GM12878 (cell line): ENCODE measurements around the gene DDR2. TPM values are rescaled to one million over a fixed set of nuclear protein-coding genes. Genes with fewer than 3 reads are reported as not detected.

Source experiments
- ATAC-seq: fragments of 200-7000 bp; cut with Tn5 transposase; 3 replicates; pipeline ENCODE4 v1.9.1; 2020; ENCODE audit warnings: mild to moderate bottlenecking, moderate library complexity
- BruUV-seq: library from RNA; stranded (reverse); fragments of 400-500 nt; replicated peaks from 2 replicates; lab custom pipeline; 2021; lab: Mats Ljungman, UMichigan
- CTCF ChIA-PET: fragments of 300-600 bp; sonication (Branson Sonifier 250); formaldehyde crosslinking; extraction: SDS; loops from one replicate; lab custom pipeline; 2021; ENCODE audit warnings: inconsistent platforms; lab: Yijun Ruan, JAX
- POLR2A ChIA-PET: fragments of 350-600 bp; formaldehyde crosslinking; extraction: SDS; loops from one replicate; lab custom pipeline; 2021; ENCODE audit warnings: inconsistent platforms; lab: Charles Lee
- RAD21 ChIA-PET: fragments of 300-600 bp; sonication (Branson Sonifier 250); formaldehyde crosslinking; loops from one replicate; lab custom pipeline; 2023; ENCODE audit warnings: antibody characterized with exemption; ENCODE audit not compliant: unreplicated experiment; lab: Charles Lee
- SMC1A ChIA-PET: fragments of 300-600 bp; sonication (Branson Sonifier 250); formaldehyde crosslinking; loops from one replicate; lab custom pipeline; 2023; ENCODE audit not compliant: unreplicated experiment, uncharacterized antibody; lab: Charles Lee
- DNase-seq: peaks from one replicate; pipeline ENCODE4 v3.0.0-alpha.2; 2011; ENCODE audit warnings: low read depth, low spot score
- FAIRE-seq: peaks from 3 replicates; lab custom pipeline; 2011; peaks lifted over from hg19 to GRCh38; lab: Jason Lieb, UNC
- H2AFZ ChIP-seq: 2 replicates; pipeline ENCODE4 v1.6.0; 2011; ENCODE audit warnings: low read depth, low read length, control low read depth; ENCODE audit not compliant: control insufficient read depth
- H3K27ac ChIP-seq: 2 replicates; pipeline ENCODE4 v1.5.1; 2011; ENCODE audit warnings: control low read depth; ENCODE audit not compliant: control insufficient read depth, insufficient read depth
- H3K27me3 ChIP-seq, 2 experiments: replicated peaks in 1 of 2; 2 replicates each; pipeline versions ENCODE4 v1.6.0 to v1.6.1; 2011; ENCODE audit warnings: low read length in 1 of 2; ENCODE audit not compliant: control insufficient read depth in 2 of 2, insufficient read depth in 2 of 2
- H3K36me3 ChIP-seq, 2 experiments: 2 replicates each; pipeline ENCODE4 v1.5.1; 2011; ENCODE audit warnings: low read length in 1 of 2; ENCODE audit not compliant: control insufficient read depth in 2 of 2, insufficient read depth in 2 of 2
- H3K4me1 ChIP-seq: 2 replicates; pipeline ENCODE4 v1.6.1; 2011; ENCODE audit warnings: mild to moderate bottlenecking, low read length, moderate library complexity, mixed read lengths; ENCODE audit not compliant: control insufficient read depth, insufficient read depth
- H3K4me2 ChIP-seq: 2 replicates; pipeline ENCODE4 v1.6.0; 2011; ENCODE audit warnings: control low read depth; ENCODE audit not compliant: control insufficient read depth, insufficient read depth
- H3K4me3 ChIP-seq: fragments of 200-600 bp; sonication (generic); 2 replicates; pipeline ENCODE4 v1.5.1; 2016
- H3K79me2 ChIP-seq: 2 replicates; pipeline ENCODE4 v1.6.0; 2011; ENCODE audit warnings: low read length; ENCODE audit not compliant: control insufficient read depth, insufficient read depth
- H3K9ac ChIP-seq: 2 replicates; pipeline ENCODE4 v1.8.0; 2011; ENCODE audit warnings: low read length, control low read depth, mixed read lengths; ENCODE audit not compliant: control insufficient read depth, insufficient read depth
- H3K9me3 ChIP-seq: replicated peaks from 3 replicates; pipeline ENCODE4 v1.5.1; 2011; ENCODE audit warnings: mild to moderate bottlenecking, low read length; ENCODE audit not compliant: control insufficient read depth, insufficient read depth
- H4K20me1 ChIP-seq: 2 replicates; pipeline ENCODE4 v1.6.0; 2011; ENCODE audit not compliant: control insufficient read depth, insufficient read depth
- ATF2 ChIP-seq: IDR thresholded peaks from 2 replicates; pipeline ENCODE4 v1.6.1; 2012; ENCODE audit warnings: low read length, inconsistent platforms
- ATF7 ChIP-seq: fragments of 450-650 bp; IDR thresholded peaks from 2 replicates; pipeline ENCODE4 v1.6.1; 2016; ENCODE audit warnings: low read depth, mild to moderate bottlenecking
- CREM ChIP-seq: IDR thresholded peaks from 2 replicates; pipeline ENCODE4 v1.6.1; 2014; ENCODE audit warnings: antibody characterized with exemption, low read depth
- IRF4 ChIP-seq: IDR thresholded peaks from 2 replicates; pipeline ENCODE4 v1.6.1; 2011; ENCODE audit warnings: low read depth, low read length
- JUNB ChIP-seq: IDR thresholded peaks from 2 replicates; pipeline ENCODE4 v1.6.1; 2016; ENCODE audit warnings: antibody characterized with exemption, mild to moderate bottlenecking
- MLLT1 ChIP-seq: fragments of 450-650 bp; IDR thresholded peaks from 2 replicates; pipeline ENCODE4 v1.6.1; 2016; ENCODE audit warnings: mild to moderate bottlenecking
- MXI1 ChIP-seq: fragments of 150-350 bp; IDR thresholded peaks from 2 replicates; pipeline ENCODE4 v1.6.1; 2011; ENCODE audit warnings: low read depth, mild to moderate bottlenecking, inconsistent platforms, low read length, improper control_type of control experiment
- NKRF ChIP-seq: fragments of 450-650 bp; conservative IDR thresholded peaks from 2 replicates; pipeline ENCODE4 v1.6.1; 2017; ENCODE audit warnings: mild to moderate bottlenecking, moderate library complexity
- NRF1 ChIP-seq: conservative IDR thresholded peaks from 2 replicates; pipeline ENCODE4 v1.6.1; 2011; ENCODE audit warnings: mild to moderate bottlenecking, low read depth, low read length, improper control_type of control experiment
- PKNOX1 ChIP-seq: fragments of 450-650 bp; IDR thresholded peaks from 2 replicates; pipeline ENCODE4 v1.6.1; 2016; ENCODE audit warnings: mild to moderate bottlenecking
- RUNX3 ChIP-seq: IDR thresholded peaks from 2 replicates; pipeline ENCODE4 v1.6.1; 2012; ENCODE audit warnings: low read length, inconsistent platforms
- SIX5 ChIP-seq: IDR thresholded peaks from 2 replicates; pipeline ENCODE4 v1.6.1; 2011; ENCODE audit warnings: mild to moderate bottlenecking, low read depth, low read length, moderate library complexity; ENCODE audit not compliant: severe bottlenecking
- SUPT20H ChIP-seq: IDR thresholded peaks from 2 replicates; pipeline ENCODE4 v1.6.1; 2011; ENCODE audit warnings: low read depth, mild to moderate bottlenecking, low read length, moderate library complexity, borderline replicate concordance; ENCODE audit not compliant: control insufficient read depth
- ZNF24 ChIP-seq: fragments of 450-650 bp; IDR thresholded peaks from 2 replicates; pipeline ENCODE4 v1.6.1; 2017; ENCODE audit warnings: antibody characterized with exemption, mild to moderate bottlenecking
- ZNF622 ChIP-seq: fragments of 450-650 bp; IDR thresholded peaks from 2 replicates; pipeline ENCODE4 v1.6.1; 2017; ENCODE audit warnings: mild to moderate bottlenecking, inconsistent platforms
- WGBS: methylation state at CpG from one replicate; pipeline ENCODE4 v1.1.6; 2016; ENCODE audit warnings: low lambda C conversion rate; ENCODE audit not compliant: insufficient replicate concordance, insufficient coverage; ENCODE audit errors: missing lambda C conversion rate; 5-methylcytosine and 5-hydroxymethylcytosine counted together
- in situ Hi-C: fragments of 300-500 bp; cut with MboI; formaldehyde crosslinking; loops from 9 replicates; pipeline ENCODE4 v1.14.3; 2018; ENCODE audit warnings: mixed read lengths
- intact Hi-C: fragments of 100-400 bp; cut with micrococcal nuclease; formaldehyde crosslinking; loops from one replicate; pipeline ENCODE4 v1.14.2; 2022; ENCODE audit not compliant: unreplicated experiment
- polyA plus RNA-seq, 11 experiments: library from polyadenylated mRNA; depleted of rRNA in 4 of 11; unstranded in 6 of 11; stranded (reverse) in 5 of 11; fragments of >200 nt; fragmentation: Nextera tagmentation in 4 of 11; fragmentation: Illumina TruSeq in 1 of 11; extraction: Ambion mirVana in 4 of 11; extraction: Trizol in 1 of 11; gene quantifications; 1 replicate in 1 of 11; 2 replicates in 10 of 11; pipeline versions ENCODE4 v1.2.1 to v1.2.3, GENCODE V29; 2011 to 2016; ENCODE audit warnings: inconsistent platforms in 2 of 11, missing spikeins in 2 of 11, low read depth in 1 of 11
- total RNA-seq, 4 experiments: library from RNA; depleted of rRNA in 3 of 4; stranded (reverse); fragments of >200 nt in 3 of 4; fragmentation: Illumina TruSeq in 1 of 4; extraction: Trizol in 1 of 4; gene quantifications; 2 replicates each; pipeline versions ENCODE4 v1.2.1 to v1.2.3, GENCODE V29; 2013 to 2021
- TF ChIP-seq, protein P1 (sequence below): IDR thresholded peaks from 2 replicates; pipeline ENCODE4 v1.6.1; 2011; ENCODE audit warnings: low read depth, mild to moderate bottlenecking, low read length, moderate library complexity, borderline replicate concordance; ENCODE audit errors: extremely low read depth
- TF ChIP-seq, protein P2 (sequence below): fragments of 450-650 bp; IDR thresholded peaks from 2 replicates; pipeline ENCODE4 v1.6.1; 2017; ENCODE audit warnings: low read depth, mild to moderate bottlenecking, moderate library complexity

DDR2 gene
- total and polyA plus RNA-seq, 10 of the 15 experiments (the other 5 are each of a cell fraction or from before 2014, with no cell fraction given) = 1.9 to 8.8 (median 5.5) TPM

- H3K79me2 ChIP-seq = no peaks in the 10 kb centered on the region
- H3K36me3 ChIP-seq = no peaks in the 10 kb centered on the region
- in situ Hi-C loops (no loop called here), intact Hi-C loops (no loop called here)
- H3K4me1 ChIP-seq = peaks cover 11% of the 10 kb centered on the region
- ChIA-PET POLR2A (no interaction called here), RAD21 (interaction anchor here (1.2 kb wide), 1 partner anchor 47 kb away, joined by 3 read pairs; no protein-coding TSS in a partner anchor), SMC1A (no interaction called here), CTCF (interaction anchor here (1.4 kb wide), 1 partner anchor 120 kb away, joined by 3 read pairs; no protein-coding TSS in a partner anchor)
- DNase-seq (peak; percentile 62), FAIRE-seq (peak; percentile 91), ATAC-seq (peak; percentile 96)
- peak overlapping the region; percentile 21 for H3K4me2 ChIP-seq
- H3K27ac ChIP-seq = peak overlapping the region; percentile 50; the same call in 1 of the 2 replicates
- H3K27me3 ChIP-seq = no peaks in the 10 kb centered on the region
- H2AFZ ChIP-seq = no peak overlapping the region
- 0% methylated on average over 3 of the region's 3 CpGs for WGBS
- no TSS peak for BruUV-seq
- H3K9me3 ChIP-seq = no peaks in the 10 kb centered on the region
- H3K9ac ChIP-seq = no peak overlapping the region
- H3K4me3 ChIP-seq = no peak overlapping the region; the same call in 1 of the 2 replicates
- no peaks in the 10 kb centered on the region for H4K20me1 ChIP-seq
- TF ChIP-seq MXI1 (no peak), SIX5 (no peak), ATF7 (peak; percentile 56), CREM (peak; percentile 43; the same call in 1 of the 2 replicates), PKNOX1 (0 out of 2 replicates have a peak, but pooled peaks have one; percentile 6), SUPT20H (no peak), RUNX3 (peak; percentile 69), IRF4 (peak; percentile 56), MLLT1 (no peak), ATF2 (0 out of 2 replicates have a peak, but pooled peaks have one; percentile 40), NRF1 (no peak), NKRF (no peak), ZNF24 (peak; percentile 69), ZNF622 (no peak), JUNB (peak; percentile 65)
- TF ChIP-seq, protein P1, sequence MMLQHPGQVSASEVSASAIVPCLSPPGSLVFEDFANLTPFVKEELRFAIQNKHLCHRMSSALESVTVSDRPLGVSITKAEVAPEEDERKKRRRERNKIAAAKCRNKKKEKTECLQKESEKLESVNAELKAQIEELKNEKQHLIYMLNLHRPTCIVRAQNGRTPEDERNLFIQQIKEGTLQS = no peak
- TF ChIP-seq, protein P2, sequence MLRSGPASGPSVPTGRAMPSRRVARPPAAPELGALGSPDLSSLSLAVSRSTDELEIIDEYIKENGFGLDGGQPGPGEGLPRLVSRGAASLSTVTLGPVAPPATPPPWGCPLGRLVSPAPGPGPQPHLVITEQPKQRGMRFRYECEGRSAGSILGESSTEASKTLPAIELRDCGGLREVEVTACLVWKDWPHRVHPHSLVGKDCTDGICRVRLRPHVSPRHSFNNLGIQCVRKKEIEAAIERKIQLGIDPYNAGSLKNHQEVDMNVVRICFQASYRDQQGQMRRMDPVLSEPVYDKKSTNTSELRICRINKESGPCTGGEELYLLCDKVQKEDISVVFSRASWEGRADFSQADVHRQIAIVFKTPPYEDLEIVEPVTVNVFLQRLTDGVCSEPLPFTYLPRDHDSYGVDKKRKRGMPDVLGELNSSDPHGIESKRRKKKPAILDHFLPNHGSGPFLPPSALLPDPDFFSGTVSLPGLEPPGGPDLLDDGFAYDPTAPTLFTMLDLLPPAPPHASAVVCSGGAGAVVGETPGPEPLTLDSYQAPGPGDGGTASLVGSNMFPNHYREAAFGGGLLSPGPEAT = peak; percentile 74
Measured at GRCh38 chr1:162736633-162737067, 104.4 kb downstream of the DDR2 start.
